ENCODE data around the gene SNAP29.
A peak's percentile ranks its signal among the peaks of the same experiment; 100 is the strongest.
"Not testable (repeated sequence)": the region's sequence is repeated elsewhere in the genome, so short reads cannot be mapped to it uniquely, and the experiment has no call there.

The SNAP29 gene

GRCh38 chr22:20916916-20917810 lies 58.4 kb downstream of the SNAP29 start, which contains the start of gene CRKL:
TSS of gene CRKL (plus strand) at chr22:20917407. CDS start at chr22:20917935, 528 bp downstream.
- no peaks in the 10 kb centered on the region for H3K9me3 Mint-ChIP-seq
- H3K4me3 Mint-ChIP-seq, result peak within 1 kb of the TSS; percentile 98
- H3K36me3 Mint-ChIP-seq (ENCODE audit: low read depth), result peaks cover 24% of the 10 kb centered on the region
- peak; percentile 97 for DNase-seq
- peak within 1 kb of the TSS; percentile 92 for H3K27ac Mint-ChIP-seq
- no peaks in the 10 kb centered on the region for H3K27me3 Mint-ChIP-seq
- peaks cover 34% of the 10 kb centered on the region for H3K4me1 Mint-ChIP-seq
- peak; percentile 99 for ATAC-seq

GRCh38 chr22:20918663-20919218 lies 59.9 kb downstream of the SNAP29 start:
- H3K4me3 Mint-ChIP-seq, result peak overlapping the region; percentile 98
- no peak for ATAC-seq
- no peaks in the 10 kb centered on the region for H3K27me3 Mint-ChIP-seq
- H3K4me1 Mint-ChIP-seq, result peaks cover 42% of the 10 kb centered on the region
- peak; percentile 4 for DNase-seq
- no peaks in the 10 kb centered on the region for H3K9me3 Mint-ChIP-seq
- H3K36me3 Mint-ChIP-seq (ENCODE audit: low read depth), result peaks cover 26% of the 10 kb centered on the region
- peak overlapping the region; percentile 91 for H3K27ac Mint-ChIP-seq

GRCh38 chr22:20919718-20920117 lies 60.9 kb downstream of the SNAP29 start:
- Mint-ChIP-seq H3K27ac (no peak overlapping the region), H3K4me1 (peaks cover 50% of the 10 kb centered on the region), H3K9me3 (no peaks in the 10 kb centered on the region), H3K27me3 (no peaks in the 10 kb centered on the region), H3K36me3 (ENCODE audit: low read depth) (peaks cover 32% of the 10 kb centered on the region), H3K4me3 (peak overlapping the region; percentile 98)
- ATAC-seq, result no peak
- DNase-seq, result no peak

- Mint-ChIP-seq H3K4me1 (peaks cover 57% of the 10 kb centered on the region), H3K27me3 (no peaks in the 10 kb centered on the region), H3K9me3 (no peaks in the 10 kb centered on the region), H3K27ac (no peak overlapping the region), H3K36me3 (ENCODE audit: low read depth) (peaks cover 33% of the 10 kb centered on the region), H3K4me3 (peak overlapping the region; percentile 98)
- ATAC-seq, result no peak
- no peak for DNase-seq
Observed at GRCh38 chr22:20920881-20921203, 62.0 kb downstream of the SNAP29 start.

- Mint-ChIP-seq H3K4me3 (peak overlapping the region; percentile 39), H3K36me3 (ENCODE audit: low read depth) (peaks cover 39% of the 10 kb centered on the region), H3K27ac (peak overlapping the region; percentile 3), H3K27me3 (no peaks in the 10 kb centered on the region), H3K9me3 (no peaks in the 10 kb centered on the region), H3K4me1 (peaks cover 58% of the 10 kb centered on the region)
- no peak for DNase-seq
- ATAC-seq, result no peak
Observed at GRCh38 chr22:20922141-20922751, 63.4 kb downstream of the SNAP29 start.

- H3K27me3 Mint-ChIP-seq, result no peaks in the 10 kb centered on the region
- peaks cover 26% of the 10 kb centered on the region for H3K36me3 Mint-ChIP-seq (ENCODE audit: low read depth)
- ATAC-seq (no peak), DNase-seq (no peak)
- H3K27ac Mint-ChIP-seq, result no peak overlapping the region
- peaks cover 55% of the 10 kb centered on the region for H3K4me1 Mint-ChIP-seq
- H3K4me3 Mint-ChIP-seq, result no peak overlapping the region
- H3K9me3 Mint-ChIP-seq, result no peaks in the 10 kb centered on the region
Observed at GRCh38 chr22:20926243-20926642, 67.4 kb downstream of the SNAP29 start.

GRCh38 chr22:20927940-20928572 lies 69.2 kb downstream of the SNAP29 start:
- no peak for ATAC-seq
- H3K4me3 Mint-ChIP-seq, result no peak overlapping the region
- peaks cover 54% of the 10 kb centered on the region for H3K4me1 Mint-ChIP-seq
- H3K36me3 Mint-ChIP-seq (ENCODE audit: low read depth), result peaks cover 27% of the 10 kb centered on the region
- no peaks in the 10 kb centered on the region for H3K27me3 Mint-ChIP-seq
- DNase-seq, result no peak
- H3K27ac Mint-ChIP-seq, result no peak overlapping the region
- no peaks in the 10 kb centered on the region for H3K9me3 Mint-ChIP-seq

GRCh38 chr22:20928573-20928967 lies 69.8 kb downstream of the SNAP29 start:
- no peak overlapping the region for H3K27ac Mint-ChIP-seq
- no peak overlapping the region for H3K4me3 Mint-ChIP-seq
- no peak for ATAC-seq
- no peaks in the 10 kb centered on the region for H3K9me3 Mint-ChIP-seq
- no peak for DNase-seq
- H3K4me1 Mint-ChIP-seq, result peaks cover 53% of the 10 kb centered on the region
- no peaks in the 10 kb centered on the region for H3K27me3 Mint-ChIP-seq
- H3K36me3 Mint-ChIP-seq (ENCODE audit: low read depth), result peaks cover 27% of the 10 kb centered on the region

GRCh38 chr22:20930004-20930403 lies 71.2 kb downstream of the SNAP29 start:
- H3K27ac Mint-ChIP-seq, result no peak overlapping the region

GRCh38 chr22:20930435-20930834 lies 71.6 kb downstream of the SNAP29 start:
- H3K9me3 Mint-ChIP-seq, H3K27me3 Mint-ChIP-seq, ATAC-seq, H3K4me3 Mint-ChIP-seq, H3K27ac Mint-ChIP-seq, DNase-seq: not testable (repeated sequence)
- peaks cover 44% of the 10 kb centered on the region for H3K4me1 Mint-ChIP-seq
- peaks cover 35% of the 10 kb centered on the region for H3K36me3 Mint-ChIP-seq (ENCODE audit: low read depth)

More at GRCh38 chr22:20930004-20930403, 71.2 kb downstream of the SNAP29 start:
- no peaks in the 10 kb centered on the region for H3K27me3 Mint-ChIP-seq
- DNase-seq (no peak), ATAC-seq (no peak)
- peaks cover 31% of the 10 kb centered on the region for H3K36me3 Mint-ChIP-seq (ENCODE audit: low read depth)
- no peak overlapping the region for H3K4me3 Mint-ChIP-seq
- H3K9me3 Mint-ChIP-seq, result no peaks in the 10 kb centered on the region
- peaks cover 47% of the 10 kb centered on the region for H3K4me1 Mint-ChIP-seq

- Mint-ChIP-seq H3K9me3 (no peaks in the 10 kb centered on the region), H3K36me3 (ENCODE audit: low read depth) (peaks cover 37% of the 10 kb centered on the region), H3K4me3 (no peak overlapping the region), H3K4me1 (peaks cover 41% of the 10 kb centered on the region), H3K27ac (no peak overlapping the region), H3K27me3 (no peaks in the 10 kb centered on the region)
- ATAC-seq (no peak), DNase-seq (no peak)
Observed at GRCh38 chr22:20931126-20931654, 72.4 kb downstream of the SNAP29 start.

GRCh38 chr22:20933910-20934309 lies 75.1 kb downstream of the SNAP29 start:
- Mint-ChIP-seq H3K36me3 (ENCODE audit: low read depth) (peaks cover 48% of the 10 kb centered on the region), H3K27ac (no peak overlapping the region)

GRCh38 chr22:20935049-20935448 lies 76.2 kb downstream of the SNAP29 start:
- not testable (repeated sequence) for H3K4me3 Mint-ChIP-seq, ATAC-seq, DNase-seq, H3K9me3 Mint-ChIP-seq, H3K27ac Mint-ChIP-seq, H3K27me3 Mint-ChIP-seq
- Mint-ChIP-seq H3K4me1 (peaks cover 58% of the 10 kb centered on the region), H3K36me3 (ENCODE audit: low read depth) (peaks cover 48% of the 10 kb centered on the region)

More at GRCh38 chr22:20933910-20934309, 75.1 kb downstream of the SNAP29 start:
- Mint-ChIP-seq H3K4me3 (no peak overlapping the region), H3K27me3 (no peaks in the 10 kb centered on the region), H3K9me3 (no peaks in the 10 kb centered on the region), H3K4me1 (peaks cover 57% of the 10 kb centered on the region)
- no peak for DNase-seq
- ATAC-seq, result no peak

- H3K4me3 Mint-ChIP-seq, H3K27ac Mint-ChIP-seq: not testable (repeated sequence)
Observed at GRCh38 chr22:20935780-20936539, 77.2 kb downstream of the SNAP29 start.

More at GRCh38 chr22:20935780-20936539, 77.2 kb downstream of the SNAP29 start:
- peaks cover 64% of the 10 kb centered on the region for H3K4me1 Mint-ChIP-seq
- not testable (repeated sequence) for H3K27me3 Mint-ChIP-seq, ATAC-seq, DNase-seq, H3K9me3 Mint-ChIP-seq
- peaks cover 53% of the 10 kb centered on the region for H3K36me3 Mint-ChIP-seq (ENCODE audit: low read depth)
